Rectal smooth muscle tissue (tissue), 1 donor: ENCODE data around the gene REPIN1.

Experiments used
- H3K27ac ChIP-seq: one replicate; pipeline ENCODE4 v1.7.0; 2013; ENCODE audit warnings: low read depth, low read length, inconsistent platforms
- H3K27me3 ChIP-seq: one replicate; pipeline ENCODE4 v1.7.0; 2013; ENCODE audit warnings: low read length; ENCODE audit not compliant: control insufficient read depth, insufficient read depth
- H3K36me3 ChIP-seq: one replicate; pipeline ENCODE4 v1.7.0; 2013; ENCODE audit warnings: low read length; ENCODE audit not compliant: control insufficient read depth, insufficient read depth
- H3K4me1 ChIP-seq: one replicate; pipeline ENCODE4 v1.7.0; 2013; ENCODE audit warnings: low read length; ENCODE audit not compliant: control insufficient read depth, insufficient read depth
- H3K4me3 ChIP-seq: one replicate; pipeline ENCODE4 v1.7.0; 2013; ENCODE audit warnings: low read length
- H3K9ac ChIP-seq: one replicate; pipeline ENCODE4 v1.7.0; 2013; ENCODE audit warnings: low read length

Gene REPIN1

GRCh38 chr7:150397346-150398107, 28.9 kb downstream of the REPIN1 start:
- Histone ChIP-seq H3K27me3 (no peaks in the 10 kb centered on the region), H3K9ac (no peak overlapping the region), H3K36me3 (no peaks in the 10 kb centered on the region), H3K4me3 (no peak overlapping the region), H3K27ac (no peak overlapping the region), H3K4me1 (no peaks in the 10 kb centered on the region)

- no peak overlapping the region for H3K27ac ChIP-seq
- H3K4me3 ChIP-seq = no peak overlapping the region
- no peaks in the 10 kb centered on the region for H3K27me3 ChIP-seq
- H3K4me1 ChIP-seq = no peaks in the 10 kb centered on the region
- H3K9ac ChIP-seq = no peak overlapping the region
- H3K36me3 ChIP-seq = no peaks in the 10 kb centered on the region
Observed at GRCh38 chr7:150398108-150398964, 29.7 kb downstream of the REPIN1 start.

GRCh38 chr7:150398965-150399320, 30.3 kb downstream of the REPIN1 start:
- H3K27me3 ChIP-seq = no peaks in the 10 kb centered on the region
- H3K36me3 ChIP-seq = no peaks in the 10 kb centered on the region
- H3K4me3 ChIP-seq = no peak overlapping the region
- peaks cover 3% of the 10 kb centered on the region for H3K4me1 ChIP-seq
- no peak overlapping the region for H3K9ac ChIP-seq
- no peak overlapping the region for H3K27ac ChIP-seq

GRCh38 chr7:150399421-150400007, 30.9 kb downstream of the REPIN1 start:
- no peak overlapping the region for H3K9ac ChIP-seq
- H3K4me3 ChIP-seq = no peak overlapping the region
- H3K36me3 ChIP-seq = no peaks in the 10 kb centered on the region
- no peaks in the 10 kb centered on the region for H3K27me3 ChIP-seq
- H3K27ac ChIP-seq = no peak overlapping the region
- peaks cover 8% of the 10 kb centered on the region for H3K4me1 ChIP-seq

GRCh38 chr7:150400008-150400787, 31.6 kb downstream of the REPIN1 start:
- H3K4me1 ChIP-seq = peaks cover 8% of the 10 kb centered on the region
- H3K36me3 ChIP-seq = no peaks in the 10 kb centered on the region
- H3K27me3 ChIP-seq = no peaks in the 10 kb centered on the region
- no peak overlapping the region for H3K27ac ChIP-seq
- H3K9ac ChIP-seq = no peak overlapping the region
- H3K4me3 ChIP-seq = no peak overlapping the region

GRCh38 chr7:150400788-150401423, 32.3 kb downstream of the REPIN1 start:
- no peak overlapping the region for H3K9ac ChIP-seq

GRCh38 chr7:150401424-150401790, 32.8 kb downstream of the REPIN1 start:
- Histone ChIP-seq H3K4me1 (peaks cover 14% of the 10 kb centered on the region), H3K4me3 (no peak overlapping the region), H3K36me3 (no peaks in the 10 kb centered on the region), H3K9ac (no peak overlapping the region), H3K27me3 (no peaks in the 10 kb centered on the region), H3K27ac (no peak overlapping the region)

More at GRCh38 chr7:150400788-150401423, 32.3 kb downstream of the REPIN1 start:
- no peak overlapping the region for H3K4me3 ChIP-seq
- no peaks in the 10 kb centered on the region for H3K27me3 ChIP-seq
- H3K36me3 ChIP-seq = no peaks in the 10 kb centered on the region
- peaks cover 9% of the 10 kb centered on the region for H3K4me1 ChIP-seq
- H3K27ac ChIP-seq = no peak overlapping the region

GRCh38 chr7:150401861-150402631, 33.4 kb downstream of the REPIN1 start:
- Histone ChIP-seq H3K27me3 (no peaks in the 10 kb centered on the region), H3K4me3 (no peak overlapping the region), H3K9ac (no peak overlapping the region), H3K36me3 (no peaks in the 10 kb centered on the region), H3K4me1 (peaks cover 17% of the 10 kb centered on the region), H3K27ac (no peak overlapping the region)

GRCh38 chr7:150402671-150403321, 34.2 kb downstream of the REPIN1 start:
- H3K4me1 ChIP-seq = peaks cover 17% of the 10 kb centered on the region
- no peak overlapping the region for H3K9ac ChIP-seq
- H3K4me3 ChIP-seq = no peak overlapping the region
- H3K36me3 ChIP-seq = no peaks in the 10 kb centered on the region
- no peaks in the 10 kb centered on the region for H3K27me3 ChIP-seq
- no peak overlapping the region for H3K27ac ChIP-seq

- no peaks in the 10 kb centered on the region for H3K36me3 ChIP-seq
- H3K4me3 ChIP-seq = peak overlapping the region; percentile 78
- H3K27ac ChIP-seq = peak overlapping the region; percentile 95
- no peaks in the 10 kb centered on the region for H3K27me3 ChIP-seq
- H3K4me1 ChIP-seq = peaks cover 17% of the 10 kb centered on the region
- H3K9ac ChIP-seq = no peak overlapping the region
Observed at GRCh38 chr7:150403376-150404171, 35.0 kb downstream of the REPIN1 start.
